ENCODE measurements around the gene CATSPERZ. TPM values are rescaled to one million over a fixed set of nuclear protein-coding genes. Genes with fewer than 3 reads are reported as not detected.

CATSPERZ gene
- total and polyA plus RNA-seq, 7 donors, result 1.1 to 1.4 TPM; not detected in 5

GRCh38 chr11:64339286-64339685, 39.1 kb downstream of the CATSPERZ start:
- H3K27ac ChIP-seq, result no peak overlapping the region
- intact Hi-C loops (cut with DNase I), result no loop called here
- H3K36me3 ChIP-seq, result no peaks in the 10 kb centered on the region
- no peak overlapping the region for H3K4me3 ChIP-seq
- H3K4me1 ChIP-seq, result peaks cover 0 to 24% (median 12%) of the 10 kb centered on the region in 4 donors
- no peaks in the 10 kb centered on the region for H3K27me3 ChIP-seq
- no peak for TF ChIP-seq POLR2AphosphoS5 (IDR thresholded peaks at IDR 0.05)
- no peak for TF ChIP-seq POLR2A (IDR thresholded peaks at IDR 0.05)
- TF ChIP-seq EP300 (IDR thresholded peaks at IDR 0.05), result no peak
- TF ChIP-seq CTCF (IDR thresholded peaks at IDR 0.05), result no peak
- no peak for DNase-seq
- 60 to 62% methylated on average over 4 of the region's 4 CpGs for WGBS, 2 donors
- no peaks in the 10 kb centered on the region for H3K9me3 ChIP-seq

- Histone ChIP-seq H3K36me3 (no peaks in the 10 kb centered on the region), H3K27me3 (no peaks in the 10 kb centered on the region), H3K4me3 (peak within 1 kb of the TSS in 2 of 4 donors; percentile 8 to 36), H3K9me3 (no peaks in the 10 kb centered on the region), H3K27ac (no peak within 1 kb of the TSS), H3K4me1 (peaks cover 0 to 24% (median 12%) of the 10 kb centered on the region in 4 donors)
- WGBS, 2 donors, result 31 to 45% methylated on average over 16 of the region's 16 CpGs
- TF ChIP-seq CTCF (IDR thresholded peaks at IDR 0.05) (no peak), POLR2A (IDR thresholded peaks at IDR 0.05) (no peak), EP300 (IDR thresholded peaks at IDR 0.05) (no peak), POLR2AphosphoS5 (IDR thresholded peaks at IDR 0.05) (no peak)
- intact Hi-C loops (cut with DNase I), result no loop called here
- no peak for DNase-seq
These were observed 39.7 kb downstream of the CATSPERZ start, which contains the start of gene CCDC88B for GRCh38 chr11:64339754-64340408. TSS of gene CCDC88B (plus strand) at chr11:64340204. CDS start at chr11:64340267, 63 bp downstream.

- no peaks in the 10 kb centered on the region for H3K9me3 ChIP-seq
- no peak for DNase-seq
- H3K4me1 ChIP-seq, result peaks cover 0 to 24% (median 12%) of the 10 kb centered on the region in 4 donors
- intact Hi-C loops (cut with DNase I), result no loop called here
- H3K27me3 ChIP-seq, result no peaks in the 10 kb centered on the region
- H3K4me3 ChIP-seq, result peak overlapping the region in 2 of 4 donors; percentile 8 to 36
- no peak for TF ChIP-seq POLR2AphosphoS5 (IDR thresholded peaks at IDR 0.05)
- TF ChIP-seq POLR2A (IDR thresholded peaks at IDR 0.05), result no peak
- no peak for TF ChIP-seq EP300 (IDR thresholded peaks at IDR 0.05)
- TF ChIP-seq CTCF (IDR thresholded peaks at IDR 0.05), result no peak
- no peaks in the 10 kb centered on the region for H3K36me3 ChIP-seq
- WGBS, 2 donors, result 32 to 73% methylated on average over 33 of the region's 33 CpGs
- no peak overlapping the region for H3K27ac ChIP-seq
These were observed 40.6 kb downstream of the CATSPERZ start for GRCh38 chr11:64340671-64341335.

GRCh38 chr11:64341429-64341828, 41.3 kb downstream of the CATSPERZ start:
- Histone ChIP-seq H3K36me3 (no peaks in the 10 kb centered on the region), H3K4me1 (peaks cover 0 to 24% (median 12%) of the 10 kb centered on the region in 4 donors), H3K4me3 (no peak overlapping the region), H3K27ac (no peak overlapping the region), H3K9me3 (no peaks in the 10 kb centered on the region), H3K27me3 (no peaks in the 10 kb centered on the region)
- no peak for TF ChIP-seq EP300 (IDR thresholded peaks at IDR 0.05)
- no peak for TF ChIP-seq CTCF (IDR thresholded peaks at IDR 0.05)
- TF ChIP-seq POLR2AphosphoS5 (IDR thresholded peaks at IDR 0.05), result no peak
- TF ChIP-seq POLR2A (IDR thresholded peaks at IDR 0.05), result no peak
- DNase-seq, result no peak
- intact Hi-C loops (cut with DNase I), result no loop called here
- 86 to 87% methylated on average over 21 of the region's 21 CpGs for WGBS, 2 donors
